ENCODE results near the gene GOLGA1. TPM values are rescaled to one million over a fixed set of nuclear protein-coding genes. Genes with fewer than 3 reads are reported as not detected.

Gene GOLGA1
- total and polyA plus RNA-seq, 2 of the 13 experiments (the other 11 are each of a cell fraction or from before 2014, with no cell fraction given), result 12.7 to 15.9 TPM

GRCh38 chr9:124950050-124950718 is 9.3 kb upstream of the GOLGA1 start (continued):
- no peak for TF ChIP-seq UBTF (CRISPR knock-in tag; IDR thresholded peaks at IDR 0.05)
- TF ChIP-seq POLR2AphosphoS5 (IDR thresholded peaks at IDR 0.05; ENCODE audit: low read depth, low read length), result 0 out of 2 replicates have a peak, but pooled peaks have one; percentile 26
- TF ChIP-seq ZNF607 (CRISPR knock-in tag; IDR thresholded peaks at IDR 0.05; ENCODE audit: borderline replicate concordance), result no peak
- TF ChIP-seq HIC2 (CRISPR knock-in tag; IDR thresholded peaks at IDR 0.05; ENCODE audit: low read depth), result no peak
- TF ChIP-seq DR1 (CRISPR knock-in tag; IDR thresholded peaks at IDR 0.05), result no peak
- TF ChIP-seq ZNF362 (CRISPR knock-in tag; IDR thresholded peaks at IDR 0.05; ENCODE audit: borderline replicate concordance), result no peak
- TF ChIP-seq WIZ (CRISPR knock-in tag; IDR thresholded peaks at IDR 0.05), result no peak
- TF ChIP-seq TBX3 (IDR thresholded peaks at IDR 0.05; ENCODE audit: borderline replicate concordance), result peak; percentile 37; the same call in 1 of the 2 replicates
- no peak for TF ChIP-seq CBFB (CRISPR knock-in tag; IDR thresholded peaks at IDR 0.05)
- TF ChIP-seq LRRFIP1 (CRISPR knock-in tag; conservative IDR thresholded peaks at IDR 0.05), result no peak
- peak; percentile 25; the same call in 1 of the 2 replicates for TF ChIP-seq HNF1A (IDR thresholded peaks at IDR 0.05; ENCODE audit: low read depth)
- no peak for TF ChIP-seq HNF1A (CRISPR knock-in tag; IDR thresholded peaks at IDR 0.05; ENCODE audit: borderline replicate concordance)
- peak; percentile 31; the same call in 1 of the 2 replicates for TF ChIP-seq KAT8 (CRISPR knock-in tag; IDR thresholded peaks at IDR 0.05)
- TF ChIP-seq NFIB (CRISPR knock-in tag; IDR thresholded peaks at IDR 0.05; ENCODE audit: borderline replicate concordance), result no peak
- no peak for TF ChIP-seq ZFYVE20 (CRISPR knock-in tag; IDR thresholded peaks at IDR 0.05; ENCODE audit: borderline replicate concordance, low read depth)
- no peak for TF ChIP-seq FOSL1 (CRISPR knock-in tag; IDR thresholded peaks at IDR 0.05; ENCODE audit: borderline replicate concordance)

Data from HepG2 (cell line).